H9 (cell line): ENCODE data around the gene LHFPL6. TPM values are rescaled to one million over a fixed set of nuclear protein-coding genes. Genes with fewer than 3 reads are reported as not detected.

Source experiments
- DNase-seq: peaks from one replicate; pipeline ENCODE4 v3.0.0-alpha.2; 2017
- H2AFZ ChIP-seq: one replicate; pipeline ENCODE4 v1.6.1; 2013; ENCODE audit warnings: mild to moderate bottlenecking, low read length, control low read depth, moderate library complexity
- H2AK5ac ChIP-seq: 2 replicates; pipeline ENCODE4 v1.6.1; 2013; ENCODE audit warnings: low read length, control low read depth, mixed read lengths; ENCODE audit not compliant: insufficient read length
- H2BK120ac ChIP-seq: one replicate; pipeline ENCODE4 v1.6.1; 2013; ENCODE audit warnings: low read depth, mild to moderate bottlenecking, low read length, control low read depth, inconsistent platforms; ENCODE audit not compliant: poor library complexity, severe bottlenecking
- H2BK12ac ChIP-seq: 2 replicates; pipeline ENCODE4 v1.6.1; 2013; ENCODE audit warnings: low read length, control low read depth, mixed read lengths, low read depth; ENCODE audit not compliant: insufficient read length
- H2BK15ac ChIP-seq: 2 replicates; pipeline ENCODE4 v1.6.1; 2013; ENCODE audit warnings: low read depth, low read length, control low read depth
- H2BK20ac ChIP-seq: one replicate; pipeline ENCODE4 v1.6.1; 2013; ENCODE audit warnings: low read depth, mild to moderate bottlenecking, low read length, control low read depth, inconsistent platforms; ENCODE audit not compliant: poor library complexity, severe bottlenecking
- H2BK5ac ChIP-seq: 2 replicates; pipeline ENCODE4 v1.6.1; 2013; ENCODE audit warnings: low read length, control low read depth, mixed read lengths; ENCODE audit not compliant: insufficient read length
- H3K14ac ChIP-seq: 2 replicates; pipeline ENCODE4 v1.6.1; 2013; ENCODE audit warnings: low read length, control low read depth; ENCODE audit not compliant: insufficient read depth
- H3K18ac ChIP-seq: 2 replicates; pipeline ENCODE4 v1.6.1; 2013; ENCODE audit warnings: low read depth, mild to moderate bottlenecking, mixed read lengths, low read length, control low read depth; ENCODE audit not compliant: insufficient read length
- H3K23ac ChIP-seq: 2 replicates; pipeline ENCODE4 v1.6.1; 2013; ENCODE audit warnings: low read length, control low read depth, mixed read lengths, low read depth; ENCODE audit not compliant: insufficient read length
- H3K23me2 ChIP-seq: 2 replicates; pipeline ENCODE4 v1.6.1; 2013; ENCODE audit warnings: low read depth, mild to moderate bottlenecking, mixed read lengths, low read length, control low read depth; ENCODE audit not compliant: insufficient read length, poor library complexity, severe bottlenecking
- H3K27ac ChIP-seq: 2 replicates; pipeline ENCODE4 v1.5.1; 2013; ENCODE audit warnings: low read length, control low read depth, mixed read lengths, low read depth; ENCODE audit not compliant: insufficient read length
- H3K27me3 ChIP-seq: 2 replicates; pipeline ENCODE4 v1.6.1; 2013; ENCODE audit warnings: low read length, control low read depth, inconsistent platforms; ENCODE audit not compliant: insufficient read depth
- H3K4ac ChIP-seq: 2 replicates; pipeline ENCODE4 v1.6.1; 2013; ENCODE audit warnings: low read depth, mild to moderate bottlenecking, control low read depth, inconsistent platforms, low read length, moderate library complexity
- H3K4me1 ChIP-seq: 2 replicates; pipeline ENCODE4 v1.6.1; 2013; ENCODE audit warnings: low read length, control low read depth, inconsistent platforms; ENCODE audit not compliant: insufficient read depth
- H3K4me2 ChIP-seq: 2 replicates; pipeline ENCODE4 v1.6.1; 2013; ENCODE audit warnings: low read length, control low read depth, mixed read lengths; ENCODE audit not compliant: insufficient read length, insufficient read depth
- H3K56ac ChIP-seq: 2 replicates; pipeline ENCODE4 v1.6.1; 2013; ENCODE audit warnings: low read depth, mild to moderate bottlenecking, mixed read lengths, low read length, control low read depth; ENCODE audit not compliant: insufficient read length
- H3K79me1 ChIP-seq: 2 replicates; pipeline ENCODE4 v1.6.1; 2013; ENCODE audit warnings: low read depth, mild to moderate bottlenecking, moderate library complexity, low read length, control low read depth, inconsistent platforms; ENCODE audit not compliant: insufficient read depth, poor library complexity, severe bottlenecking
- H3K79me2 ChIP-seq: 2 replicates; pipeline ENCODE4 v1.6.1; 2013; ENCODE audit warnings: low read length, control low read depth, inconsistent platforms; ENCODE audit not compliant: insufficient read depth
- H3K9ac ChIP-seq: 2 replicates; pipeline ENCODE4 v1.6.1; 2013; ENCODE audit warnings: low read length, control low read depth, mixed read lengths; ENCODE audit not compliant: insufficient read length; ENCODE audit errors: extremely low read depth
- H3K9me3 ChIP-seq: one replicate; pipeline ENCODE4 v1.6.1; 2013; ENCODE audit warnings: low read depth, low read length, inconsistent platforms; ENCODE audit not compliant: control insufficient read depth
- H3T11ph ChIP-seq: one replicate; pipeline ENCODE4 v1.6.1; 2013; ENCODE audit warnings: mild to moderate bottlenecking, low read length, control low read depth, inconsistent platforms
- H4K20me1 ChIP-seq: one replicate; pipeline ENCODE4 v1.6.1; 2013; ENCODE audit not compliant: control insufficient read depth, insufficient read length, insufficient read depth
- H4K5ac ChIP-seq: 2 replicates; pipeline ENCODE4 v1.6.1; 2013; ENCODE audit warnings: low read depth, mild to moderate bottlenecking, mixed read lengths, low read length, control low read depth; ENCODE audit not compliant: insufficient read length
- H4K8ac ChIP-seq: replicated peaks from 2 replicates; pipeline ENCODE4 v1.6.1; 2013; ENCODE audit warnings: low read length, control low read depth, mixed read lengths, low read depth; ENCODE audit not compliant: insufficient read length
- H4K91ac ChIP-seq: 2 replicates; pipeline ENCODE4 v1.6.1; 2013; ENCODE audit warnings: low read depth, mild to moderate bottlenecking, moderate library complexity, mixed read lengths, low read length, control low read depth; ENCODE audit not compliant: insufficient read length
- H3K27ac Mint-ChIP-seq, 3 experiments: 2 replicates in 2 of 3; 3 replicates in 1 of 3; pipeline ENCODE4 v1.8.0; 2020 to 2021; ENCODE audit warnings: mixed read lengths in 3 of 3, mild to moderate bottlenecking in 1 of 3, moderate library complexity in 1 of 3
- H3K27me3 Mint-ChIP-seq: 2 replicates; pipeline ENCODE4 v1.8.0; 2021; ENCODE audit warnings: low read depth, mild to moderate bottlenecking, moderate library complexity, mixed read lengths
- H3K36me3 Mint-ChIP-seq, 3 experiments: 2 replicates in 2 of 3; 3 replicates in 1 of 3; pipeline ENCODE4 v1.8.0; 2020 to 2021; ENCODE audit warnings: low read depth in 3 of 3, mixed read lengths in 3 of 3; ENCODE audit not compliant: insufficient read depth in 1 of 3
- H3K4me1 Mint-ChIP-seq, 2 experiments: 2 replicates each; pipeline ENCODE4 v1.8.0; 2020; ENCODE audit warnings: mixed read lengths in 2 of 2
- H3K4me3 Mint-ChIP-seq, 2 experiments: 2 replicates in 1 of 2; 3 replicates in 1 of 2; pipeline ENCODE4 v1.8.0; 2020 to 2021; ENCODE audit warnings: mild to moderate bottlenecking in 2 of 2, mixed read lengths in 2 of 2, moderate library complexity in 1 of 2
- H3K9me3 Mint-ChIP-seq, 2 experiments: 2 replicates in 1 of 2; 3 replicates in 1 of 2; pipeline ENCODE4 v1.8.0; 2020; ENCODE audit warnings: mild to moderate bottlenecking in 2 of 2, mixed read lengths in 2 of 2, moderate library complexity in 1 of 2
- WGBS: extraction: QIAGEN DNeasy Blood & Tissue Kit; methylation state at CpG from one replicate; pipeline ENCODE4 v1.1.7; 2013; ENCODE audit warnings: missing lambda C conversion rate, low lambda C conversion rate, mixed read lengths; ENCODE audit not compliant: insufficient read length; ENCODE audit errors: extremely low coverage; 5-methylcytosine and 5-hydroxymethylcytosine counted together
- total RNA-seq: library from RNA; stranded (reverse); gene quantifications from 2 replicates; pipeline ENCODE4 v1.2.1, GENCODE V29; 2021
- TF ChIP-seq, protein P1 (sequence below): fragments of 200-600 bp; sonication (generic); conservative IDR thresholded peaks from 3 replicates; pipeline ENCODE4 v1.8.0; 2021; ENCODE audit warnings: antibody characterized with exemption, mild to moderate bottlenecking

The LHFPL6 gene
- total RNA-seq, 1 experiment from 2014 or later, result 3.5 TPM

DNA sequence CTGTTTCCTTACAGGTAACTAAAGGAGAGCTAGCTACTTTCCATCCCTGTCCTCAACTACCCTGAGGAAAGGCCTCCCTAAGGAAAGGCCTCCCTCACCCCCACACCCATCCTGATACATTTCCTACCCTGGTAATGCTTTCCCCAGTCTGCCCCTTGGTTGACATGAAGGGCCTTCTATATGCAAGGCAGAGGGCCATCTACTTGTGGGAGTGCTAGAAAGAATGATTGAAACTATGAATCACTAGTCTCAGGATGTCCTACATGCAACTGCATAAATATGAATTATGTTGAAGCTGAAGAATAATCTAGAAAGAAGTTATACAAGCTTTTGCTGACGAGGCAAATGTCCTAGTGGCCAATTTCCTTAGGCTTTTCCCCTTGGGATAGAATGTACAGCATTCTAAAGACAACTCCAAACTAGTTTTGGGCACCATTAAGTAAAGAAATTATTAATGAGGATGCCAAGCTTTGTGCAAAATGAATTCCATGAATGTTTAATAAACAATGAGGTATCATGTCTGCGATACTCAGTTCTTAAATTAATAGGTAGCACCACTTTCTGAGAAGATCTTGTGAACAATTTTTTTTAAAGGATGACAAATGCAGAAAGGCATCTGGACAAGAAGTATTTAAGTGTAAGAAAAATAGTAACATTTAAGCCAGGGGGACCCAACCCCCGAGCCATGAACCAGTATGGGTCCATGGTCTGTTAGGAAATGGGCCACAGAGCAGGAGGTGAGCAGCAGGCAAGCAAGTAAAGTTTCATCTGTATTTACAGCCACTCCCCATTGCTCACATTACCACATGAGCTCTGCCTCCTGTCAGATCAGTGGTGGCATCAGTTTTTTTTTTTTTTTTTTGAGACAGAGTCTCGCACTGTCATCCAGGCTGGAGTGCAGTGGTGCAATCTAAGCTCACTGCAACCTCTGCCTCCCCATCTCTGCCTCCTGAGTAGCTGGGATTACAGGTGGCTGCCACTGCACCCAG is 223.0 kb downstream of the LHFPL6 start:
- Histone ChIP-seq H3K14ac (no peak overlapping the region), H4K8ac (no peak overlapping the region), H2BK12ac (no peak overlapping the region), H3K9me3 (no peaks in the 10 kb centered on the region), H3K79me1 (no peaks in the 10 kb centered on the region), H3K18ac (no peak overlapping the region), H4K20me1 (no peaks in the 10 kb centered on the region), H2BK5ac (no peak overlapping the region), H4K5ac (no peak overlapping the region), H3K4me2 (no peak overlapping the region), H2BK120ac (no peak overlapping the region), H3T11ph (no peak overlapping the region), H3K56ac (no peak overlapping the region), H3K4me1 (no peaks in the 10 kb centered on the region; the same call in 1 of the 2 replicates), H3K27me3 (peaks cover 47% of the 10 kb centered on the region), H3K9ac (no peak overlapping the region), H3K27ac (no peak overlapping the region), H2BK20ac (no peak overlapping the region), H3K4ac (no peak overlapping the region), H3K79me2 (no peaks in the 10 kb centered on the region), H3K23me2 (no peaks in the 10 kb centered on the region), H4K91ac (no peak overlapping the region), H2AFZ (no peak overlapping the region), H2AK5ac (no peak overlapping the region), H2BK15ac (no peak overlapping the region), H3K23ac (no peak overlapping the region)
- Mint-ChIP-seq H3K27me3 (peaks cover 100% of the 10 kb centered on the region), H3K36me3 (peaks cover 0 to 11% (median 0%) of the 10 kb centered on the region in 3 experiments; a peak in 2 of 7 replicates), H3K9me3 (peaks cover 5 to 9% of the 10 kb centered on the region in 2 experiments), H3K4me3 (no peak overlapping the region), H3K4me1 (peaks cover 11 to 12% of the 10 kb centered on the region in 2 experiments), H3K27ac (no peak overlapping the region; a peak in 1 of 7 replicates)
- TF ChIP-seq, protein P1, sequence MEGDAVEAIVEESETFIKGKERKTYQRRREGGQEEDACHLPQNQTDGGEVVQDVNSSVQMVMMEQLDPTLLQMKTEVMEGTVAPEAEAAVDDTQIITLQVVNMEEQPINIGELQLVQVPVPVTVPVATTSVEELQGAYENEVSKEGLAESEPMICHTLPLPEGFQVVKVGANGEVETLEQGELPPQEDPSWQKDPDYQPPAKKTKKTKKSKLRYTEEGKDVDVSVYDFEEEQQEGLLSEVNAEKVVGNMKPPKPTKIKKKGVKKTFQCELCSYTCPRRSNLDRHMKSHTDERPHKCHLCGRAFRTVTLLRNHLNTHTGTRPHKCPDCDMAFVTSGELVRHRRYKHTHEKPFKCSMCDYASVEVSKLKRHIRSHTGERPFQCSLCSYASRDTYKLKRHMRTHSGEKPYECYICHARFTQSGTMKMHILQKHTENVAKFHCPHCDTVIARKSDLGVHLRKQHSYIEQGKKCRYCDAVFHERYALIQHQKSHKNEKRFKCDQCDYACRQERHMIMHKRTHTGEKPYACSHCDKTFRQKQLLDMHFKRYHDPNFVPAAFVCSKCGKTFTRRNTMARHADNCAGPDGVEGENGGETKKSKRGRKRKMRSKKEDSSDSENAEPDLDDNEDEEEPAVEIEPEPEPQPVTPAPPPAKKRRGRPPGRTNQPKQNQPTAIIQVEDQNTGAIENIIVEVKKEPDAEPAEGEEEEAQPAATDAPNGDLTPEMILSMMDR, result no peak
- no peak for DNase-seq
- no CpG with 5 or more reads among the region's 4 CpGs for WGBS
